GM18870 (cell line): ENCODE data around the gene FBLN1.

Experiments used
- ATAC-seq: cut with Tn5 transposase; IDR thresholded peaks from one replicate; pipeline ENCODE4 v1.9.1; 2021; ENCODE audit warnings: moderate library complexity; ENCODE audit not compliant: unreplicated experiment

FBLN1 gene

GRCh38 chr22:45629469-45630089 lies 126.9 kb downstream of the FBLN1 start:
- no peak for ATAC-seq

GRCh38 chr22:45630436-45630835 lies 127.8 kb downstream of the FBLN1 start:
- no peak for ATAC-seq

GRCh38 chr22:45631140-45631840 lies 128.6 kb downstream of the FBLN1 start:
- ATAC-seq, result no peak

GRCh38 chr22:45631841-45632238 lies 129.2 kb downstream of the FBLN1 start:
- no peak for ATAC-seq

GRCh38 chr22:45632791-45633515 lies 130.3 kb downstream of the FBLN1 start:
- no peak for ATAC-seq

GRCh38 chr22:45636683-45637082 lies 134.0 kb downstream of the FBLN1 start:
- no peak for ATAC-seq

GRCh38 chr22:45638197-45638596 lies 135.5 kb downstream of the FBLN1 start:
- ATAC-seq, result no peak

- ATAC-seq, result no peak
These were observed 136.4 kb downstream of the FBLN1 start for GRCh38 chr22:45638834-45639746.

GRCh38 chr22:45639747-45640102 lies 137.0 kb downstream of the FBLN1 start:
- no peak for ATAC-seq

- no peak for ATAC-seq
These were observed 137.7 kb downstream of the FBLN1 start for GRCh38 chr22:45640291-45640940.

- no peak for ATAC-seq
These were observed 138.4 kb downstream of the FBLN1 start for GRCh38 chr22:45640941-45641621.

GRCh38 chr22:45642986-45643385 lies 140.3 kb downstream of the FBLN1 start:
- no peak for ATAC-seq

- ATAC-seq, result no peak
These were observed 142.0 kb downstream of the FBLN1 start for GRCh38 chr22:45644714-45645113.

- no peak for ATAC-seq
These were observed 142.5 kb downstream of the FBLN1 start for GRCh38 chr22:45645150-45645525.

GRCh38 chr22:45645526-45646414 lies 143.1 kb downstream of the FBLN1 start:
- ATAC-seq, result no peak

- no peak for ATAC-seq
These were observed 145.0 kb downstream of the FBLN1 start for GRCh38 chr22:45647532-45648225.

- ATAC-seq, result no peak
These were observed 145.8 kb downstream of the FBLN1 start for GRCh38 chr22:45648301-45649117.

GRCh38 chr22:45649809-45650208 lies 147.1 kb downstream of the FBLN1 start:
- no peak for ATAC-seq
